Stimulated activated CD4-positive, alpha-beta T cell treated with anti-CD3 and anti-CD28 coated beads, Interleukin-15, amount 100 ng/mL, for 1 hour (primary cell): ENCODE data around the gene REL.
"Not testable (repeated sequence)": the region's sequence is repeated elsewhere in the genome, so short reads cannot be mapped to it uniquely, and the experiment has no call there.

Experiments used
- DNase-seq, 2 donors: peaks; one replicate each; pipeline ENCODE4 v3.0.0-alpha.2; 2020; ENCODE audit warnings: low read depth in 1 of 2, low spot score in 1 of 2

The REL gene

GRCh38 chr2:60867848-60868247 is 13.5 kb upstream of the REL start:
- no peak for DNase-seq

- DNase-seq, result no peak
These were observed 12.6 kb upstream of the REL start for GRCh38 chr2:60868589-60869273.

DNA sequence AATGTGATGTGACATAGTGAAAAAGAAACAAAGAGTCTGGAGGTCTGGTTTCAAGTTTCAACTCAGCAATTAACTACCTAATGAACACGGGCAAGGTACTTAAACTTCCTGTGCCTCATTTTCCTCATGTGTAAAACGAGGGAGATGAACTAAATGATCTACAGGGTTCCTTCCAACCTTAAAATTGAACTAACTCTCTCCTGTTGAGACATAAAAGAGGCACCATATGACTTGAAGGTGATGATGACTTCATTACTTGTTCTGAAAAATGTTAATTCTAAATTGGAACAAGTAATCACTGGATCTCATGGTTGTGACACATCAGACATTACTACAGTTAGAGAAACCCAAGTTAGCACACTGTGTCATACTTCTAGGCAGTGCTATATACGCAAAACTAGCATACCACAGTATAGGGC is 8.9 kb upstream of the REL start:
- no peak for DNase-seq

DNA sequence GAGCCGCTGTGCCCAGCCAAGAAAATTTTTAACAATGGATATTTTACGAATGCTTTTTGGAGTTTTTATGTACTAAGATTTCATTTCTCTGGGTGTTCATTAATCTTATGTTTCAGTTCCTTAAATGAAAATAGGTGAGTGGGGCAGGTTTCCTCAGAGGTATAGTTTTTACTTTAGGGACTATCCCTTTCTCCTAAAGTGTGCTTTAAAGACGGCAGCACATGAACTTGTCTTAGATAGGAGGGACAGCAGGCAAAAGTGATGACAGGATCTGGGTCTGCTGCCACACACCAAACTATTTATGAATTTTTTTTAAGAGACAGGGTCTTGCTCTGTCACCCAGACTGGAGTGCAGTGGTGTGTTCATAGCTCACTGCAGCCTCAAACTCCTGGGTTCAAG is 8.0 kb upstream of the REL start:
- no peak for DNase-seq

GRCh38 chr2:60875520-60875919 is 5.9 kb upstream of the REL start:
- no peak for DNase-seq

- DNase-seq, result no peak
These were observed 729 bp upstream of the REL start for GRCh38 chr2:60880643-60881046.

DNA sequence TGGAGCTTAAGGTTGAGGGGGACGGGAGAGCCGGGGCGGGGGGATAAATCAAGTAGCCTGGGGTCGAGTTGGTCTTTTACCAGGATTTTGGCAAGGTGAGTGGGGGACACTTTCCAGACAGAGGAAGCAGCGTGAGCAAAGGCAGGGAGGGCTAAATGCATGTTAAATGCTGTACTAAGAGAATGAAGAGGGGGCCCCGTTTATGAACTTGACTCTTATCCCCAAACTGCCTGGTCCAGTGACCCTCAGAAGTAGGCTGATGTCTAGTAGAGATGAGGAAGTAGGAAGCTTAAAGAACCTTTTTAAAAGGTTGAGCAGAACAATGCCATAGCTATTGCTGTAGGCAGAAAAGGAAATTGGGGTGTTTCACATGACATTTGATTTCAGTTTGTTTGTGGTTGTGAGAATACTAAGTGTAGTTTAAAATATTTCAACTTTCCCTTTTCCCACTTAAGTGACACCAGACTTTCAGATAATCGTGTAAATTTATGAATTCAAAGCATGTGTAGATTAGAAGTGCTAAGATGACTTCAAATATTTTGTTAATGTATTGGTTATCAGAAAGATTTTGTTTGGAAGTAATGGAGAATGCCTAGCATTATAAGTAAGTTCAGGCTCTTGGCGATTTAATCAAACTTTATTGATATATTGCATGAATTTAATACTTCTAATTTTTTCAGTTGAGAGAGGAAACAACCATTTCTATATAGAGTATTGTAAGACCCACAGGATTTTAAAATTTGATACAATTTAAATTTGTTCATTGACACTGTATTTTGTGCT is 1.8 kb downstream of the REL start:
- no peak for DNase-seq

DNA sequence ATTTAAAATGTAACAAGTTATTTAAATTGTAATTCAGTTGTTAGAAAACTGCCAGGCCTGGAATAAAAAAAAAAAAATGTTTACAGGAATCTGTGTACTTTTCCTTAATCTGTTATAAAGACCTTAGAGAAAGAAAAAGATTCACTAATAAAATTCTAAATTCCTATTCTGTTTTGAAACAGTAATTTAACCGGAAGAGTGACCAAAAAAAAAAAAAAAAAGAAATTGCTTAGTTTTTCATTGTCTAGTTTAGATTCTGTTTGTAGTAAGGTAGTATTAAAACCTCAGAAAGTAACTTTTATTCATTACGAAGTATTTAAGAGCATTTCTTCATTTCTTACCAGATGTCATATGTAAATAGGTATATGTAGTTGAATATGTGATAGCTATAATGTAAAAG is 2.5 kb downstream of the REL start:
- DNase-seq, result no peak

- DNase-seq, result no peak
These were observed 3.4 kb downstream of the REL start for GRCh38 chr2:60884800-60885199.

- no peak for DNase-seq
These were observed 4.3 kb downstream of the REL start for GRCh38 chr2:60885683-60886082.

DNA sequence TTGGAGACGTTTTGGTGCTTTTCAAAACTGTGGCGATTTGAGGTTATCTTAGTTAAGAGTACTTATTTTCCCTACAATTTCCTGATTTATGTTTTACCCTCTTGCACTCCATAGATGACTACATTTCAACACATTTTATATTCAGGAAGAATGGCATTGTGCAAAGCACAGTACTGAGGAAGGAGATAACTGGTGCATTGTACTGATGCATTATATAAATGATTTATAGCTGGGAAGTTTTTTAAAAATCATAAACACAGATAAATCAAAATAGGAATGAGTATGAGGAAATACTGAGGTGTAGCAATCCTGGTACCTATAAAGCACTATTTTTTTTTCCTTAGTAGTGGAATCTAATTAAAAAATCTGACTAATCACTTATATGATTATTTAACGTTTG is 5.6 kb downstream of the REL start:
- no peak for DNase-seq

GRCh38 chr2:60888853-60889252 is 7.5 kb downstream of the REL start:
- DNase-seq, result no peak

DNA sequence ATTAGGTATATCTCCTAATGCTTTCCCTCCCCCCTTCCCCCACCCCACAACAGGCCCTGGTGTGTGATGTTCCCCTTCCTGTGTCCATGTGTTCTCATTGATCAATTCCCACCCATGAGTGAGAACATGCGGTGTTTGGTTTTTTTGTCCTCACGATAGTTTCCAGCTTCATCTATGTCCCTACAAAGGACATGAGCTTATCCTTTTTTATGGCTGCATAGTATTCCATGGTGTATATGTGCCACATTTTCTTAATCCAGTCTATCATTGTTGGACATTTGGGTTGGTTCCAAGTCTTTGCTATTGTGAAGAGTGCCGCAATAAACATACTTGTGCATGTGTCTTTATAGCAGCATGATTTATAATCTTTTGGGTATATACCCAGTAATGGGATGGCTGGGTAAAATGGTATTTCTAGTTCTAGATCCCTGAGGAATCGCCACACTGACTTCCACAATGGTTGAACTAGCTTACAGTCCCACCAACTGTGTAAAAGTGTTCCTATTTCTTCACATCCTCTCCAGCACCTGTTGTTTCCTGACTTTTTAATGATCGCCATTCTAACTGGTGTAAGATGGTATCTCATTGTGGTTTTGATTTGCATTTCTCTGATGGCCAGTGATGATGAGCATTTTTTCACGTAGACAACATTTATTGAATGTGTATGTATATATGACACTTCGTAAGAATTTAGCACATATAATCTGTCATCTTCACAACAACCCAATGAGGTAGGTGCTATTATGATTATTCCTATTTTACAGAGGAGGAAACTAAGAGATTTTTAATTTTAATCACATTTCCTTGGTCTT is 8.4 kb downstream of the REL start:
- not testable (repeated sequence) for DNase-seq

DNA sequence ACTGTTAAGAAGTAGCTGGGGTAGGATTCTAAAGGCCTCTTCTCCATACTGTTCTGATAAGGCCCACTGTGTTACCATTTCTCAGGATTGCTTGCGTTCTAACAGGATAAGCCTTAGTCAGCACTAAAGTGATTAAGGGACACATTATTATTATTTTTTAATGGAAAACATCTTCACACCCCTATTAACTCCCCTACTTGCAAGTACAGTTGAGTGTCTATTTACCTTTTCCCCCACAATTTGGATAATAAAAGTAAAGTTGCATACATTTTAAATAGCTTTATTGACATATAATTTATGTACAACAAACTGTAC is 9.0 kb downstream of the REL start:
- no peak for DNase-seq

DNA sequence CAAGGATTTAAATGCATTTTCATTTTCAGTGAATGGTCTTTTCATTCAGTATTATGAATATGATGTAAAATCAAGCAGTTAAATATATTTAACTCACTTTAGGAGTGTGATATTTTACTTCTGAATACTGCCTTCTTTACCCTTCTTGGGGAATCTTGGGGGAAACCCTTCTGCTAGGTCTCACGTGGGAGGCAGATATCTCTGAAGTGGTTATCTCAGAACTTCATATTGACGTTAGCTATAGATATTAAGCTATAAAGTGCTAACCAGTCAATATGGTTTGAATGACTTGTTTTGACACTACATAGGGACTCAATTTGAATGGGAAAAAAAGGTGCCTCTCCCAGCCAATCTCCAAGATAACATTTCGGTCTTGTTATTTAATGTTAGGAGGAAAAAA is 9.8 kb downstream of the REL start:
- DNase-seq, result no peak

- no peak for DNase-seq
These were observed 17.2 kb downstream of the REL start for GRCh38 chr2:60898567-60898966.

GRCh38 chr2:60899230-60899891 is 18.0 kb downstream of the REL start:
- DNase-seq, result no peak

GRCh38 chr2:60899892-60900249 is 18.5 kb downstream of the REL start:
- no peak for DNase-seq

- not testable (repeated sequence) for DNase-seq
These were observed 19.9 kb downstream of the REL start for GRCh38 chr2:60901296-60901695.

DNA sequence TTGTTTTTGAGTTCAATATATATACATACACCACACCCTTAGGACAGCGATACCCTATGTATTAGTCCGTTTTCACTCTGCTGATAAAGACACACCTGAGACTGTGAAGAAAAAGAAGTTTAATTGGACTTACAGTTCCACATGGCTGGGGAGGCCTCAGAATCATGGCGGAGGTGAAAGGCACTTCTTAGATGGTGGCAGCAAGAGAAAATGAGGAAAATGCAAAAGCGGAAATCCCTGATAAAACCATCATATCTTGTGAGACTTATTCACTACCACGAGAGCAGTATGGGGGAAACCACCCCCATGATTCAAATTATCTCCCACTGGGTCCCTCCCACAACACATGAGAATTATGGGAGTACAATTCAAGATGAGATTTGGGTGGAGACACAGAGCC is 24.5 kb downstream of the REL start:
- not testable (repeated sequence) for DNase-seq

GRCh38 chr2:60906395-60906794 is 25.0 kb downstream of the REL start:
- no peak for DNase-seq

DNA sequence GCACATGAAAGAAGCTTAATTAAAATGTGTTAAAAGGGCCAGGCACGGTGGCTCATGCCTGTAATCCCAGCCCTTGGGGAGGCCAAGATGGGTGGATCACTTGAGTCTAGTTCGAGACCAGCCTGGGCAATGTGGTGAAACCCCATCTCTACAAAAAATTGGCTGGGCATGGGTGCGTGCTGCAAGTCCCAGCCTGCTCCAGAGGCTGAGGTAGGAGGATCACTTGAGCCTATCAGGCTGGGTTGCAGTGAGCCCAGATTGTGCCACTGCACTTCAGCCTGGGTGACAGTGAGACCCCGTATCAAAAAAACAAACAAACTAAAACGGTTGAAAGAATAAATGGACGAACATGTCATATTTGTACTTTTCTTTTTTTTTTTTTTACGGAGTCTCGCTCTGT is 26.0 kb downstream of the REL start:
- DNase-seq, result no peak
